GM18499 (cell line): ENCODE results near the gene UTP11.

Experiments used
- ATAC-seq: cut with Tn5 transposase; IDR thresholded peaks from one replicate; pipeline ENCODE4 v1.9.1; 2021; ENCODE audit warnings: moderate number of reproducible peaks; ENCODE audit not compliant: insufficient read depth, unreplicated experiment

Gene UTP11

GRCh38 chr1:38063616-38064015 is 51.1 kb downstream of the UTP11 start:
- ATAC-seq = no peak

- ATAC-seq = no peak
Measured at GRCh38 chr1:38064197-38064903, 51.8 kb downstream of the UTP11 start.

- no peak for ATAC-seq
Measured at GRCh38 chr1:38068220-38068979, 55.9 kb downstream of the UTP11 start.

- no peak for ATAC-seq
Measured at GRCh38 chr1:38068980-38069340, 56.4 kb downstream of the UTP11 start.

- ATAC-seq = no peak
Measured at GRCh38 chr1:38071312-38072256, 59.0 kb downstream of the UTP11 start.

- no peak for ATAC-seq
Measured at GRCh38 chr1:38072858-38073257, 60.3 kb downstream of the UTP11 start.

- no peak for ATAC-seq
Measured at GRCh38 chr1:38073534-38074301, 61.2 kb downstream of the UTP11 start.

- no peak for ATAC-seq
Measured at GRCh38 chr1:38074302-38074677, 61.8 kb downstream of the UTP11 start.
